GM19238 (cell line): Measurements from ENCODE around the gene BTNL3.
"Not testable (repeated sequence)": the region's sequence is repeated elsewhere in the genome, so short reads cannot be mapped to it uniquely, and the experiment has no call there.

Experiments used
- DNase-seq: peaks from one replicate; pipeline ENCODE4 v3.0.0; 2011; ENCODE audit warnings: low spot score; ENCODE audit not compliant: insufficient read length

The BTNL3 gene, protein sequence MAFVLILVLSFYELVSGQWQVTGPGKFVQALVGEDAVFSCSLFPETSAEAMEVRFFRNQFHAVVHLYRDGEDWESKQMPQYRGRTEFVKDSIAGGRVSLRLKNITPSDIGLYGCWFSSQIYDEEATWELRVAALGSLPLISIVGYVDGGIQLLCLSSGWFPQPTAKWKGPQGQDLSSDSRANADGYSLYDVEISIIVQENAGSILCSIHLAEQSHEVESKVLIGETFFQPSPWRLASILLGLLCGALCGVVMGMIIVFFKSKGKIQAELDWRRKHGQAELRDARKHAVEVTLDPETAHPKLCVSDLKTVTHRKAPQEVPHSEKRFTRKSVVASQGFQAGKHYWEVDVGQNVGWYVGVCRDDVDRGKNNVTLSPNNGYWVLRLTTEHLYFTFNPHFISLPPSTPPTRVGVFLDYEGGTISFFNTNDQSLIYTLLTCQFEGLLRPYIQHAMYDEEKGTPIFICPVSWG

DNA sequence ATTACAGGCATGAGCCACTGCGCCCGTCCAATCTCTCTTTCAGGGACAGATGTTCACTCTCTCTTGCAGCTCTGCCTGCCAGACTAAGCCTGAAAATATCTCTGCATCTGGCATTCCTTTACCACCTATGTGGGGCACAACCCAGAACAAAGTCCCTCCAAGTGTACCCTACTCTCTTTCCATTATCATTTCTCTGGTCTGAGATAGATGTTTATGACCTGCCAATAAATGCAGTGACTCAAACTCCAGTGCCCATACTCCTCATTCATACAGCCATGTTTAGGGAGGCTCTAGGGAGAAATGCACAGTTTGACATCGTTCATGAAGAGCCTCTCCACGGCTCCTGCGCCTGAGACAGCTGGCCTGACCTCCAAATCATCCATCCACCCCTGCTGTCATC, at the start of gene BTNL3:
Gene BTNL3 (plus strand): TSS at position 255 of the 400 bp plus-strand sequence. CDS start 183 bp downstream, outside the sequence.
- no peak for DNase-seq

DNA sequence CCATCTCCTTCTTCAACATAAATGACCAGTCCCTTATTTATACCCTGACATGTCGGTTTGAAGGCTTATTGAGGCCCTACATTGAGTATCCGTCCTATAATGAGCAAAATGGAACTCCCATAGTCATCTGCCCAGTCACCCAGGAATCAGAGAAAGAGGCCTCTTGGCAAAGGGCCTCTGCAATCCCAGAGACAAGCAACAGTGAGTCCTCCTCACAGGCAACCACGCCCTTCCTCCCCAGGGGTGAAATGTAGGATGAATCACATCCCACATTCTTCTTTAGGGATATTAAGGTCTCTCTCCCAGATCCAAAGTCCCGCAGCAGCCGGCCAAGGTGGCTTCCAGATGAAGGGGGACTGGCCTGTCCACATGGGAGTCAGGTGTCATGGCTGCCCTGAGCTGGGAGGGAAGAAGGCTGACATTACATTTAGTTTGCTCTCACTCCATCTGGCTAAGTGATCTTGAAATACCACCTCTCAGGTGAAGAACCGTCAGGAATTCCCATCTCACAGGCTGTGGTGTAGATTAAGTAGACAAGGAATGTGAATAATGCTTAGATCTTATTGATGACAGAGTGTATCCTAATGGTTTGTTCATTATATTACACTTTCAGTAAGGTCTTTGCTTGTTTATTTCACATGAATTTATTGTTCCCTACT, 38.2 kb upstream of the BTNL3 start:
- no peak for DNase-seq

DNA sequence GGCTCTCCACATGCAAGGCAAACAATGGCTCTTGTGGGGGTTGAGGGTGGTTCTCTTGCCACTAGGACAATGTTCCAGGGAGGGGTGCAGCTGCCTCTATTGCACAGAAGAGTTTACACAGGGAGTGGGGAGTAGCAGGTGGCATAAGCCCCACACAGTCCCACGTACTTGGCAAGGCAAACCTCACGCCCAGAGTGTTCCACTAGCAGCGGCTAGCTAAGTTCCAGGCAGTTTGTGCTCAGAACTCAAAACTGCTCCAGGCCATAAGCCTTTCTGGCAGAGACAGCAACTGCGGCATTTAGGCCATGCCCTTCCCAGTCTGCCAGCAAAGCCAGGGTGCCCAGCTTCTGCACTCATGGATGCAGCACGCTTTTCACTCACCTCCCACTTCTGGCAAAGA, 29.0 kb upstream of the BTNL3 start:
- DNase-seq: no peak

DNA sequence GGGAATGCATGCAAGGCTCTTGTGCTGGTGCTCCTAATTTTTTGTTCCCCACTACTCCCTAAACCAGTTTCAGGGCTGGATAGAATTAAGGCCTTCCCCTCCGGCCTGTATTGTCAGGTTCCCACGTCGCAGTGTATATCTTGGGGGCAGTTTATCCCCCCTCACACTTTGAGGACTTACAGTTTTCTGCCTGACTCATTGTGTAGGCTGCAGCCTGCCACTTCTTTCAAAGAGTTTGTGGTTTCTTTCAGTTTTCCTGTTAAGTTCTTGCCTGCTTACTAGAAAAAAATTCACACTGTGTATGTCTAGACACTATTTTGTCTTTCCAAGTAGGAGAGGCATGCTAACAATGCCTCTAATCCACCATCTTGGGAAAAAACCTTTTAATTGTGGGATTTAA, 28.4 kb upstream of the BTNL3 start:
- DNase-seq: no peak

DNA sequence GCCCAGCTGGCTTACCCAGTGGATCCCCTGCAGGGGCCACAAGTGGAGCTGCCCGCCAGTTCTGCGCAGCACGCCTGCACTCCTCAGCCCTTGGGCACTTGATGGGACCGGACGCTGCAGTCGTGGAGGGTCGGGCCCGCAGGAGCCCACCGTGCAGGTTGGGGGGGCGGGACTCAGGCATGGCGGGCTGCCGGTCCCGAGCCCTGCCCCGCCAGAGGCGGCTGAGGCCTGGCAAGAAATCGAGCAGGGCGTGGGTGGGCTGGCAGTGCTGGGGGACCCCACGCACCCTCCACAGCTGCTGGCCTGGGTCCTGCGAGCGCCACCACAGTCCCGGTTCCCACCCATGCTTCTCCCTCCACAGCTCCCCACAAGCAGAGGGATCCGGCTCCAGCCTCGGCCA, 19.2 kb upstream of the BTNL3 start:
- DNase-seq: no peak

DNA sequence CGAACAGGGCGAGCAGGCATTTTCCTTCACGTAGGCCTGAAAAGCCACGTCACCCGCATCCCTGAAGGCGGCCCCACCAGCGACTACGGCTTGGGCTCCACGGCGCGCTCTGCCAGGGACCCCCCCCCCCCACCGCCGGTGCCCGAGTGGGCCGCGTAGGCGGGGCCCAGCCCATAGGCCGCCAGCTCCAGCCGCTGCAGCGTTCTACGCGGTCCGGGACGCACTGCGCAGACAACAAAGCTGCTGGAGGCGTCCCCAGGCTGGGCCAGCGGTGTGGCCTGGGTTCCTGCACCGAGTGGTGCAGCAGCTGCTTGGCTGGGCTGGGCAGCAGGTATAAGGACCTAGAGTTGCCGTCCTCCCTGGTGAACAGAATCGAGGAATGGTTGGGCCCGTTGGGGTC, 18.3 kb upstream of the BTNL3 start:
- no peak for DNase-seq

DNA sequence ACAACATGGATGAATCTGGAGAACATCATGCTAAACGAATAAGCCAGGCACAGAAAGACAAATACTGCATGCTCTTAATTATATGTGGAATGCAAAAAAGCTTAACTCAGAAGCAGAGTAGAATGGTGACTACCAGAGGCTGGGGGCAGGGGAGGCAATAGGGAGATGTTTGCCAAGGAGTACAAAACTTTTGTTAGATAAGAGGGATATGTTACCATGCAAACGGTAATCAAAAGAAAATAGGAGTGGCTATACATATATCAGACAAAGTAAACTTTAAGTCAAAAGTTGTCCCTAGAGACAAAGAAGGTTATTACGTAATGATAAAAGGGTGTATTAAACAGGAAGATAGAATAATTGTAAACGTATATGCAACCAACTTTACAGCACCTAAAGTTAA, 17.8 kb upstream of the BTNL3 start:
- no peak for DNase-seq

DNA sequence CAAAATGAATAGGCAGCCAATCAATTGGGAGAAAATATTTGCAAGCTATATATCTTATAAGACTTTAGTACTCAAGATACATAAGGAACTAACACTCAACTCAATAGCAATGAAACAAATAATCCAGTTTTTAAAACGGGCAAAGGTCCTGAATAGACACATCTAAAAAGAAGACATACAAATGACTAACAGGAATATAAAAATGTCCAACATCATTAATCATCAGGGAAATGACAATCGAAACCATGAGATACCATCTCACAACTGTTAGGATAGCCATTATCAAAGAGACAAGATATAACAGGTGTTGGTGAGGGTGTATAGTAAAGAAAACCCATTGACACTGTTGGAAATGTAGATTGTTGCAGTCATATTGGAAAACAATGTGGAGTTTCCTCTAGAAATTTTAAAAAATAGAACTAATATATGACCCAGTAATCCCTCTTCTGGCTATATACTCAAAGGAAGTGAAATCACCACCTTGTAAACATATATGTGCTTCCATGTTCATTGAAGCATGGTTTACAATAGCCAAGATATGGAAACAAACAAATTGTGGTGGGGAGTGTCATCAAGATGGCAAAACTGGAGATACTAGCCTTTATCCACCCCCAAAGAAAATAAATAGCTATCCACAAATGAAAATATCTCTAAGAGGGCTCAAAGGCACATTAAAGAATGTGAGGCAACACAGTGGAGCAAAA, 13.9 kb upstream of the BTNL3 start:
- DNase-seq: no peak

DNA sequence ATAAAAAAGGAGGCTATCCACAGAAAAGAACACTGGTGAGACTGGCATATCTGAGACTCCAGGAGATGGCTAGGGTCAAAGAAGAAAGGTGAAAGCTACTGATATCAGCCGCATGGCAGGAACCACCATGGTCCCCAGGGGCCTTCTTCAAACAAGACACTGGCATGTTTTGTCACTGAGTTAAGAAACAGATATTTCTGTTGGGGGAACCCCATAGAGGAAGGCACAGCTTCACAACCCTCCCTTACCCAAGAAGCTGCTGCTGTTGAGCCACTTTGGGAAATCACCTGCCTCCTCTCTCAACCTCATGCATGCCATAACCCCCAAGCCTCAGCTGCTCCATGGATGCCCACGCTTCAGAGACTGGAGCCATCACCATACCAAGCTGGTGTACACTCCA, 13.3 kb upstream of the BTNL3 start:
- no peak for DNase-seq

DNA sequence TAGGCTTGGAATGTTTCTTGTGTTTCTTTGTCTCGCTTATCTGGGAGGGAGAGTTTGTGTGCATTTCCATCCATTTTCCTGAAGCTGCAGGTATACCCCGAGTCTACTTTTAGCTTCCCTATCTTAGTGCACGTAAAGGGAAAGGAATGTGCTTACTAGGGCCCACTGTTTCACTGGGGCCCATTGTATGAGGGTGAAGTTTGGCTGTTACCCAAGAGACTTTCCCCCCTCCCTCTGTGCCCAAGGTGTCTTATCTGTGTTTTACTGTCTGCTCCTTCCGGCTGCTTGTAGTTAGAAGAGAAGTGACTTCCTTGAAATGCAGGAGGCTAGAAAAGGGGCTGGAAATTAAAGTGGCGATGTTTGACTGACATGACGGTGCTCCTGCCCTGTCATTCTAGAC, 12.1 kb upstream of the BTNL3 start:
- DNase-seq: no peak

DNA sequence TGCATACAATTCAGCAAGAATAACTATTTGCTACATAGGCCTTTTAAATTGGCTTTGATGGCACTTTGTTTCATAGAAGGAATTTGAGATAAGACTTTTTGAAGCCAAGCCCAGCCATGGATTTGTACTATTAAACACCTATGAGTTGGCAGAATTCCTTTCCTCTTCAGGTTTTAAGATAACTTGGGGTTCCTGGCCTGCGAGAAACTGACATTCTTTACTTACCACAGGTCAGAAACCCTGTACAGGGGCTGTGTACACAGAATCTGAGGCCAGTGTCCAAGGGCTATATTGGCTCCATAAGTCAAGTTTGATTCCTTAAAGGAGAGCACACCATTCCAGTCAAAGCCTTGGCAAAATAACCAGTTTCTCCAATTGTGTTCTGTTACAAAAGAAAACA, 10.8 kb upstream of the BTNL3 start:
- DNase-seq: no peak

DNA sequence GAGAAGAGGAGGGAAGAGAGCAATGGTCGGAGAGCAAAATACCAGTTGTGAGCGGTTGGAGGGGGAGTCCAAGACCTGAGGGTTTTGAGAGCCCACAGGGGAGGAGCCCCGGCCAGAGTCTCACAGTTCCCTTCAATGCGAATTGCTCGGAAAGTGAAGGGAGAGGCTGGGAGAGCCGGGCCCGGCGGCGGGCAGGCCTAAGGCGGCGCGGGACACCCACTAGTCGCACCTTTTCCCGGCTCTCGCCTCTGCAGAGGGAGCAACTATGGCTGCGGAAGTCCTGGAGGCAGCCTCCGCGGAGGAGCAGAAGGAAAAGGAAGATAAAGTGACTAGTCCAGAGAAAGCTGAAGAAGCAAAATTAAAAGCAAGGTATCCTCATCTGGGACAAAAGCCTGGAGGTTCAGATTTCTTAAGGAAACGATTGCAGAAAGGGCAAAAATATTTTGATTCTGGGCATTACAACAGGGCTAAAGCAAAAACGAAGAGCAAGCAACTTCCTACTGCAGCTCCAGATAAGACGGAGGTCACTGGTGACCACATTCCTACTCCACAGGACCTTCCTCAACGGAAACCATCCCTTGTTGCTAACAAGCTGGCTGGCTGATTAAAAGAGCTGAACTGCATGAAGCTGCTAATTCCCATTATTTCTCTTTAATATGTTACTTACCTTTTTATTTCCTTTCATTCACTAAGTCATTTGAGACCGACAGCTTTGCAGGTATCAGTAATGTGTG, 6.5 kb upstream of the BTNL3 start:
- DNase-seq: no peak

DNA sequence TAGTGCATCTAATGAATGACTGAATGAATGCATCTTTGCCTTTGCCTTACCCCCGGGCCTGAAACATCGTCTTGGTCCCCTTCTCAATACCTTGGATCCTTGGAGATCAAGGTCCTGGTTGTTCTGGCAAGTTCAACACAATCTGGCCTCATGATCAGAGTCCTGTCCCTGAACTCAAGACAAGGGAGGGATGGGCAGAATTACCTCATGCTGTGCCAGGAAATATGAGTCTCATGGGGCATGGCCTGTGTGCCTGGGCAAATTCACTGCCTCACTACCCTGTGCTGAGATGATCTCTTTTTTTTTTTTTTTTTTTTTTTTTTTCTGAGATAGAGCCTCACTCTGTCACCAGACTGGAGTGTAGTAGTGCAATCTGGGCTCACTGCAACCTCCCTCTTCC, 630 bp upstream of the BTNL3 start:
- DNase-seq: no peak

DNA sequence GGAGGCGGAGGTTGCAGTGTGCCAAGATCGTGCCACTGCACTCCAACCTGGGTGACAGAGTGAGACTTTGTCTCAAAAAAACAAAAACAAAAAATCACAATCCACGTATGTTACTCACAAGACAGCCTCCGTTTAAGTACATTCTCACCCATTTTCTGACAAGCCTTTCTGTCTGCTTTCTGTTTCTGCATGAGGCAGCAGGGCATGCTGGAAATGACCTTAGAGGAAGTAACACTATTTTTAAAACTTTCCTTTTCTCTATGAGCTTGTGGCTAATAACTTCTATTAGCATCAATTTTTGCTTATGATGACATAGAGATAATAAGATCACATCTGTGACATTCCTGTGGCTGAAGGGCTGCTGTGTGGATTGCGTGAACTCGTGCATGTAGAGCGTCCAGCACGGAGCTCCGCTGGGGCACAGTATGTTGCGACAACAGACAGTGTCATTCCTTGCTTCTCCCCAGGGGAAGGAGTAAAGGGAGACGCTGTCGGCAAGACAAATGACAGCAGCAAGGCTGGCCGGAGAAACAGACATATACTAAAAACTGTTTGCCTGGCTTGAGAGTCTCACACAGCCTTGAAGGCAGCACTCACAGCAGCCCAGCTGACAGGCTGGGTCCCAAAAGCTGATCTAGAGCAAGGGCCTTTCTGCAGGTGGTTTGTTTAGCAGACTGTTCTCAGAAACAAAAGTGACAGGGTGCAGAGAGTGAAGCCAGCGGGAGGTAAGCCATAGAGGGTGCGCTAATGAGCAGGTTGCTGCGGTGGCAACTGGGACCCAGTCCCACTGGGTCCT, 1.6 kb downstream of the BTNL3 start:
- no peak for DNase-seq

DNA sequence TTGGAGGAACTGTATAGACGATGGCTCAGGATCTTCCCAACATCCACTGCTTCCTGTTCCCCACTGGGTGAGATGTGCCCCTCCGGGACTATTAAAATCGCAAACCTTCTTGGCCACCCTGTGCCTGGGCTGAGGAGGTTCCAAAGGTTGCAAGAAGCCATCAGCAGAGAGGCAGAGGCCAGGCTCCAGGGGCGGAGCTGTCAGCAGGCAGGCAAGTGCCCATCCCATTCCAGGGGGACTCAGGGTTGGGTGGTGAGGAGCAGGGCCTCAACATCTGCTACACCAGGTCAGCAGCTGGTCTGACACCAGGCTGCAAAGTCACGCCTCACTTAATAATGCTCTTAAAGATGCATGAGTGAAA, 2.2 kb downstream of the BTNL3 start:
- DNase-seq: no peak

DNA sequence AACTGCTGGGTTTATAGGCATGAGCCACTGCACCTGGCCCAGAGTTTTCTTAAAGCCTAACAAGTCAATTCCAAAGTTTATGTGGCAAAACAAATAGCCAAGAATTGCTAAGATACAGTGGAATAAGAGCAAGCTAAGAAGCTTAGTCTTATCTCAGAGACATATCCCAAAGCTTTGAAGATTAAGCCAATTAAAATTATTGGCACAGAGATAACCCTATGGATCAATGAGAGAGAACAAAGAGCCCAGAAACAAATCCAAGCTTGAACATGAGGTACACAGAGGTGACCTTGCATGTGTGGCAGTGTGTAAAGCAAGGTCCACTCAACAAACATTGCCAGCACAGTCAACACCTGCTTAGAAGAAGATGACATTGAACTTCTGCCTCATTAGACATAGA, 13.3 kb downstream of the BTNL3 start:
- no peak for DNase-seq

DNA sequence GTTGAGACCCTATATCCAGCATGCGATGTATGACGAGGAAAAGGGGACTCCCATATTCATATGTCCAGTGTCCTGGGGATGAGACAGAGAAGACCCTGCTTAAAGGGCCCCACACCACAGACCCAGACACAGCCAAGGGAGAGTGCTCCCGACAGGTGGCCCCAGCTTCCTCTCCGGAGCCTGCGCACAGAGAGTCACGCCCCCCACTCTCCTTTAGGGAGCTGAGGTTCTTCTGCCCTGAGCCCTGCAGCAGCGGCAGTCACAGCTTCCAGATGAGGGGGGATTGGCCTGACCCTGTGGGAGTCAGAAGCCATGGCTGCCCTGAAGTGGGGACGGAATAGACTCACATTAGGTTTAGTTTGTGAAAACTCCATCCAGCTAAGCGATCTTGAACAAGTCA, 17.1 kb downstream of the BTNL3 start:
- DNase-seq: no peak

DNA sequence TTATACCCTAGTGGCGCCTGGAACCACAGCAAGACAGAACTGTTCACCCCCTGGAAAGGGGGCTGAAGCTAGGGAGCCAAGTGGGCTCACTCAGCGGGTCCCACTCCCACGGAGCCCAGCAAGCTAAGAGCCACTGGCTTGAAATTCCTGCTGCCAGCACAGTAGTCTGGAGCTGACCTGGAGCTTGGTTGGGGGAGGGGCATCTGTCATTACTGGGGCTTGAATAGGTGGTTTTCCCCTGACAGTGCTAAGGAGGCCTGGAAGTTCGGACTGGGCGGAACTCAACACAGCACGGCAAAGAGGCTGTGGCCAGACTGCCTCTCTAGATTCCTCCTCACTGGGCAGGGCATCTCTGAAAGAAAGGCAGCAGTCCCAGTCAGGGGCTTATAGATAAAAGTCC, 19.5 kb downstream of the BTNL3 start:
- no peak for DNase-seq

DNA sequence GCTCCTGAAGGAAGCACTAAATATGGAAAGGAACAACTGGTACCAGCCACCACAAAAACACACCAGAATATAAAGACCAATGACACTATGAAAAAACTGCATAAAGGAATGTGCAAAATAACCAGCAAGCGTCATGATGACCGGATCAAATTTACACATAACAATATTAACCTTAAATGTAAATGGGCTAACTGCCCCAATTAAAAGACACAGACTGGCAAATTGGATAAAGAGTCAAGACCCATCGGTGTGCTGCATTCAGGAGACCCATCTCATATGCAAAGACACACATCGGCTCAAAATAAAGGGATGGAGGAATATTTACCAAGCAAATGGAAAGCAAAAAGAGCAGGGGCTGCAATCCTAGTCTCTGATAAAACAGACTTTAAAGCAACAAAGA, 21.4 kb downstream of the BTNL3 start:
- not testable (repeated sequence) for DNase-seq

DNA sequence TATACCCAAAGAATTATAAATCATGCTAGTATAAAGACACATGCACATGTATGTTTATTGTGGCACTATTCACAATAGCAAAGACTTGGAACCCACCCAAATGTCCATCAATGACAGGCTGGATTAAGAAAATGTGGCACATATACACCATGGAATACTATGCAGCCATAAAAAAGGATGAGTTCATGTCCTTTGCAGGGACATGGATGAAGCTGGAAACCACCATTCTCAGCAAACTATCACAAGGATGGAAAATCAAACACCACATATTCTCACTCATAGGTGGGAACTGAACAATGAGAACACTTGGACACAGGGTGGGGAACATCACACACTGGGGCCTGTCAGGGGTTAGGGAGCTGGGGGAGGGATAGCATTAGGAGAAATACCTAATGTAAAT, 26.0 kb downstream of the BTNL3 start:
- not testable (repeated sequence) for DNase-seq

DNA sequence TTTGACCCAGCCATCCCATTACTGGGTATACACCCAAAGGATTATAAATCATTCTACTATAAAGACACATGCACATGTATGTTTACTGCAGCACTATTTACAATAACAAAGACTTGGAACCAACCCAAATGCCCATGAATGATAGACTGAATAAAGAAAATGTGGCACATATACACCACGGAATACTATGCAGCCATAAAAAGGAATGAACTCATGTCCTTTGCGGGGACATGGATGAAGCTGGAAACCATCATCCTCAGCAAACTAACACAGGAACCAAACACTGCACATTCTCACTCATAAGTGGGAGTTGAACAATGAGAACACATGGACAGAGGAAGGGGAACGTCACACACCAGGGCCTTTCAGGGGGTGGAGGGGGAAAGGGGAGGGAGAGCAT, 28.8 kb downstream of the BTNL3 start:
- not testable (repeated sequence) for DNase-seq
